A673 (cell line): ENCODE results near the gene DENND5B.

ENCODE experiments used
- CTCF ChIP-seq: fragments of 300-800, 200-600 bp; sonication (generic); conservative IDR thresholded peaks from 2 replicates; pipeline ENCODE4 v1.5.1; 2017; ENCODE audit warnings: low read depth, mild to moderate bottlenecking, antibody characterized with exemption, low read length, moderate library complexity, mixed read lengths
- EZH2 ChIP-seq: fragments of 200-600 bp; sonication (generic); IDR thresholded peaks from 2 replicates; pipeline ENCODE4 v1.6.1; 2017; ENCODE audit warnings: borderline replicate concordance, low read depth, mild to moderate bottlenecking, mixed read lengths, antibody characterized with exemption, low read length; ENCODE audit not compliant: poor library complexity, severe bottlenecking

GRCh38 chr12:31504625-31505222, 86.2 kb downstream of the DENND5B start:
- TF ChIP-seq CTCF (no peak), EZH2 (no peak)
